Activated CD4-positive, alpha-beta T cell treated with anti-CD3 and anti-CD28 coated beads for 48 hours (primary cell): ENCODE results near the gene NLGN4Y.
A peak's percentile ranks its signal among the peaks of the same experiment; 100 is the strongest.

ENCODE experiments used
- DNase-seq: peaks from one replicate; pipeline ENCODE4 v3.0.0-alpha.2; 2020

Gene NLGN4Y

DNA sequence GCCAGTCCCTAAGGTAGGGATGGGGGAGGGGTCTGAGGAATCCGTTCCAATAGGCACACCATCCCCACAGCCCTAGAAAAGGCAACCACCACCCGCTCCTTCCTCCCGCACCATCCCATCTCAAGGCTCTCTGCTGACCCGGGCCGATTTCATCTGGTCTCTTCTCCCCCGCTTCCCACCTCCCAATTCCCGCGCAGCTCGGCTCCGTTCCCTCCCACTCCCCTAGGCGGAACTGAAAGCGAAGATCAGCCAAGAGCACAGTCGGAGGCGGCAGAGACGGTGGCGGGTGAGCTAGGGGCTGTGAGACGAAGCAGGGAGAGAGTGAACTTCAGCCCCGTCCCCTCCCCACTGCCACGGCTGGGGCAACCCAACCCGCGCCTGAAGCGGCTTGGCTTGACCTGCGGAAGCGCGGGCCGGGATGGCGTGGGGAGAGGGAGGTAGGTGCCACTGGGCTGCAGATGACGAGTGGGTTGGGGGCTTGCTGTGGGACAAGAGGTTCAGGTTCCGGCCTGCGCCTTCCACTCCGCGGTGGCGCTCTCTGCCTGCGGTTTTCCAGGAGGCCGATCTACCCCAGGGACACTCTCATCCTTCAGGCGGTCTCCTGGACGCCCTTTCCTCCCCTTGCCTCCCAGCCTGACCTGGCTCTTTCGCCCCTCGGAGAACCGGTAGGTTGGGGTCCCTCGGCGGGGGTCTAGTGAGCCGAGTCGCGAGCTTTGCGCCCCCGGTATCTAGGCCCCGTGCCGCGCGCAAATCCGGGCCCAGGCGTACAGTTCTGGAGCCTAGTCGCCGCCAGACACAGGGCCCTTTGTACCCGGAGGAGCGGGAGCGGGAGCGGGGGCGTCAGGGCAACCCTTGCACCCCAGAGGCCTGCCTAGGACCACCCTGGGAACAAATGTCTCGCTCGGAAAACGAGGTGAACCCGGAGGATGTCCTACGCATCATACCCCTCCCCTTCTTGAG, at the start of gene NLGN4Y:
Gene NLGN4Y (plus strand): TSS at position 258 of the 960 bp plus-strand sequence. CDS start 97,591 bp downstream, outside the sequence.
- DNase-seq: peak; percentile 12

DNA sequence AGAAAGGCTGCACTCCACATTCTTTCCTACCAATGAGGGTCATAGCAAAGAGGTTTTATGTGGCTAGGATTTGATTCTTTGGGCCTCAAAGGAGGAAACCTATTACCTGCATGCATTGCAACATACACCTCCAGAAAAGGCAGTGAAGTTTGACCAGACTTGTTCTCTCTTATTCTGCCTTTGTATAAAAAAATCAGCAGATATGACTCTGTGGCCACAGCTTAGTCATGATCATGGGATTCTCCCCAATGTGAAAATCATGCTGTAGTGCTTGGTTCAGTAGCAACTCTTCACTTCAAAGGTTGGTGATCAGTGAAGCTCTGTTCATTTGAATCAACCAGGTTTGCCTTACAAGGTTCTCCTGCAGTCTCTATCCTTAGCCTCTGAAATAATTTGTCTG, 38.4 kb upstream of the NLGN4Y start:
- DNase-seq: no peak

DNA sequence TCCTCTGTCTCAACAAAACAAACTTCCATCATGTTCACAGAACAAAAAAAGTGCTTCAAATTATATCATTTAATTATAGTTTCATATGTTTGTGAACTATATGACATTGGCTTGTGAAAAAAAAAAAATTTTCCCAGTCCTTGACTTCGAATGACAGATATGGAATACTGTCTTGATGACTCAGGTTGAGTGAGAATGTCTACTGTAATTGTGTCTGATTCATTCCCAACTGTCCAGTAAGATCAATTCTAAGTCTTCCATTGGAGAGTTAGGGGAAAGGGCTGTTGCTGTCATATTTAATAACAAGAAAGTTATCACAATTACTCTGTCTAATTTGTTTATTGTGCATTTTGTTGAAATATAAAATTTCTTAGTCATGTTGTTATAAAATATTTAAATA, 34.1 kb upstream of the NLGN4Y start:
- DNase-seq: no peak

DNA sequence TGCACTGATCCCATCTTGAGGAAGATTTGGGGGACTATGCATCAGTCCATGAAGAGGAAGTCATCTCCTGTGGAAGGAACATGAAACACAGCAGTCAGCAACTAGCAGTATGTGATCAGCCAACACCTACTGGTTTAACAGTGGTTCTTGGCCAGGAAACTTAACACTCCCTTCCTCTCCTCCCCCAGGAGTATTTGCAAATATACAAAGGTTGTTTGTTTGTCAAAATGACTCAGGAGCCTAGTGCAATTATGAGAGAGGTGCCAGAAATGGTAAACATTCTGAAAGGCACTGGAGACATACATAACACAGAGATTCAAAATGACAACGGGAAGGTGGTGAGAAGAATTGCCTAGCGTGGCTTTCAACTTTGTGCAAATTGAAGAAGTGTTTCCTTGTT, 26.3 kb upstream of the NLGN4Y start:
- no peak for DNase-seq

DNA sequence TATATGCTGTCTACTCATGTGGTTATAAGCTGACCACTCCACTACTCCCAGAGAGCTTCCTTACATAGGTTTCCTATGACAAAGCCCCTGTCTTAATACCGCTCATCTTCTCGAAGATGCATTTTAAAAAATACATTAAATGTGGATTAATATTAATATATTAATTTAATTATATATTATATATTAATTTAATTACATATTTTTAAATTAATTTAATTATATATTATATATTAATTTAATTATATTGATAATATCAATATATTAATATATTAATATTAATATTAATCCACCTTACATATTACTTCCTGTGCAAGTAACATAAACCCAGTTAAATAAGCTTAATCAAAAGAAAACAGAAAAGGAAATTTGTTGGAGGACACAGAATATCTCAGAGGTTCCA, 19.7 kb upstream of the NLGN4Y start:
- no peak for DNase-seq

DNA sequence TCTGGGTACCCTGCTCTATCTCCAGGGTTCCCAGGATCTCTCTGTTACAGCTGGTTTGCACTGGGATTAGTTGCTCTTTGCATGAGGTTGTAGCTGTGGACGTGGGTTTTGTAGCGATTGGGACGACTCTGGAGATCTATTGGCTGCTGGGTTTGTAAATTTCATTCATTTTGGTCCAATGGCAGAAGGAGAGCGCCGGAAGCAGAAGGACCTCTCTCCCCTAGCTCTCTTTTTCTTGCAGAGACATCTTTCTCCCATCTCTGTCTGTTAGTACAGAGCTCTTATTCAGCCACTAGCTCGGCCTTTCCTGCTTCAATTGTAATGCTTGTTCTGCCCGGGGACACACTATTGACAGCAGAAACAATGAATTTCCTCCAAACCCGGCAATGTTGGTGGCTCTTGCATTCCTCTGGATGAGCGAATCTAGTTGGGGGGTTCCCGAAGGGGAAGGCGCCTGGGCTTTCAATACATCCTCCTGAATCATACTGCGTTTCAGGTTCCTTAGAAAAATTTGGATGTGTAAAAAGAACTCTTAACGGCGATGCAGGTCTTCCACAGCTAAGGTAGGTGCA, 1.9 kb upstream of the NLGN4Y start:
- DNase-seq: no peak

DNA sequence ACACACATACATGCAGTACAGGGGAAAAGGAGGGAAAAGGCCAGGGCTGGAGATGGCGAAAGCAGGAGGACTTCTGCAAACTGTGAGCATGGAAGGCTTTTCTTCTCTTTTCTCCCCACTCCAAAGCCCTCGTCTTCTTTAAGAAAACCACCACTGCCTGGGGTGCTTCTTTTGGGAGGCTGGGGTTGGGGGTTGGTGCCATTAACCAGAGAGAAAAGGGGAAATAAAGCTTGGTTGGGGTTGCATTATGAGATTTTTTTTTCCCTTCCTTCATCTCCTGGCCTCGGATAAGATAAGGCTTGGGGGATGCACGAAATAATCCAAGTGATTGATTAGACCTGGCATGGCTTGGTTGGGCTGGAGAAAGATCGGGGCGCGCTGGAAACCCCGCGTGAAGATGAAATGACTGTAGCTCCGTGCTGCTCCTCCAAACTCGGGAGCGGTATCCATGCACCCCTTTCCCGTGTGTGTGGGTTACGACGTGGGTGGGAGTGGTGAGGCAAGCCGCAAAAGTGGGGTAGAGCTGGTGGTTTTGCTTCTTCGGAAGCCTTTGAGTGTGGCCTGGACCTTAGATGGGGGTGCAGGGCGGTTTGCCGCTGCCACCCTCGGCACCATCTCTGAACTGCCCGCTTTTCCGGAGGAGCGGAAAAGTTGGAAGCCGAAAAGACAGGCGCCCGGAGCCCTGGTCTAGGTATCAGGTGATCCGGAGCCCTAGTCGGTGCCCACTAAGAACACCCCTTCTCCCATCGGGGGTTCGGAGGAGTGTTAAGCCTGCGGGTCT, 648 bp upstream of the NLGN4Y start:
- DNase-seq: peak; percentile 4

DNA sequence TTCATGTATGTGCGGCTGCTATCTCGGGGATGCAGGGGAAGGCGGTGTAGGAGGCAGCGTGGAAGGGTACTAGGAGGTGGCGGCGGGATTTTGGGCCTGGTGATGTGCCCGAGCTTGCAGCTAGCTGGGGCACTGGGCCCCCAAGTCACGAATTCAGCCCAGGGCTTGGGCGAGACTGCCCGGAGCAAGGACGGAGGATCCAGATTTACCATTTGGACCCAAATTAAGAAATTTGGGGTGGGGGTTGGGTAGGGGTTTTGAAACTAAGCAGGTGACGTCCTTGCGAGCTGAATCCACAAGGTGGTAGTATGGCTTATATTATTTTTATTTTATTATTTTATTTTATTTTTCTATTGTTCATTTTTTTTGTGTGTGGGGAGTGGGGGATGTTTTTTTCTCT, 986 bp downstream of the NLGN4Y start:
- DNase-seq: no peak

DNA sequence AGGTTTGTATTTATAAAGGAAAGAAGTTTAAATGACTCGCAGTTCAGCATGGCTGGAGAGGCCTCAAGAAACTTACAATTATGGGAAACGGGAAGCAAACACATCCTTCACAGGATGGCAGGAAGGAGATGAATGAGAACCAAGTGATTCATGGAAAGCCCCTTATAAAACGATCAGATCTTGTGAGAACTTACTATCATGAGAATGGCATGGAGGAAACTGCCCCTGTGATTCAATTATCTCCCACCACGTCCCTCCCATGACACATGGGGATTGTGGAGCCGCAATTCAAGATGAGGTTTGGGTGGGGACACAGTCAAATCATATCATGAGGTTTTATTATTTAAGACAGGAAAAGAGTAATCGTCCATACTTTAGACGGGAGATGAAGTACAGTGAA, 4.0 kb downstream of the NLGN4Y start:
- no peak for DNase-seq

DNA sequence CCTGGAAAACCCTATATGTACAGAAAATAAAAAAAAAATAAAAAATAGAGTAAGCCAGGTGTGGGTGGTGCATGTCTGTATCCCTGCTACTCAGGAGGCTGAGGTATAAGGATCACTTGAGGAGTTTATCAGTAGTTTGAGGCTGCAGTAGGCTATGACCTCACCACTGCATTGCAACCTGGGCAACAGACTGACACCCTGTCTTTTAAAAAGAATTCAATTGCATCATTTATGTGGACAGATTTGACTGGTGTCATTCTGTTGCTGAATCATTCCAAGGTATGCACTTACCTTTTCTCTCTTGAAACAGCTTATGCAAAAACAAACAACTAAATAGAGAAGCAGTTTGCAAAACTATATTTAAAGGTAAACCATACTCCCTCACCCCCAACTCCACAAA, 12.4 kb downstream of the NLGN4Y start:
- DNase-seq: no peak

DNA sequence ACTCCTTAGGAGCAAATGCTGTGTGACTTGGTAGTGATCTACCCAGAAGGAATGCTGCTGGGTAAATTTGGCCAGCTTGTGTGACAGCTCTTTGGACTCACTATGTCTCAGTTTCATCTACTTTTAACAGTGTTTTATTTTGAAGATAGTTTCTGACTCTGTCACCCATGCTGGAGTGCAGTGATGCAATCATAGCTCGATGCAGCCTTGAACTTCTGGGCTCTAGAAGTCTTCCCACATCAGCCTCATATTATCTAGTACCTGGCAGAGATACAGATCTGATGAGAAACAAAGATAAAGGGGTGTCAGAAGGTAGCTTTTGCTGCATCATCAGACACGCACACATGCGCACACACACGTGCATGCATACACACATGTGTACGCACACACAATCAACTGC, 19.2 kb downstream of the NLGN4Y start:
- no peak for DNase-seq

DNA sequence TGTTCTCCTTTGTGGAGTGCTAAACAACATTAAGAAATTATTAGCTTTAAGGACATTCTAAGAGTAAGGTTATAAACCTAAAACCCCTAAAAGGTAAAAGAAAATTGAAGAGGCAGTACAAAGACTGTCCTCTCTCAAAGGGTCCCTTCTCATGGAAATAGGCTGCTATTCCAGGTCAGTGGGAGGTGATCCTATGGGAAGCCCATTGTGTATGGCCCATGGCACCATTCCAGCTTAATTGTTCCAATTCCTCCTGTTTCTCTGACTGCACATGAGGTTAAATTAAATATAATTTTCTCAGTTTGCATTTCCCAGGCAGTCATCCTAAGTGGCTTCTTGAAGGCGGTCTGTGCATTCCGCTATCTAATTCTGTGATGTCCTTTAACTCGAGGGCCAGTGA, 57.0 kb downstream of the NLGN4Y start:
- no peak for DNase-seq

DNA sequence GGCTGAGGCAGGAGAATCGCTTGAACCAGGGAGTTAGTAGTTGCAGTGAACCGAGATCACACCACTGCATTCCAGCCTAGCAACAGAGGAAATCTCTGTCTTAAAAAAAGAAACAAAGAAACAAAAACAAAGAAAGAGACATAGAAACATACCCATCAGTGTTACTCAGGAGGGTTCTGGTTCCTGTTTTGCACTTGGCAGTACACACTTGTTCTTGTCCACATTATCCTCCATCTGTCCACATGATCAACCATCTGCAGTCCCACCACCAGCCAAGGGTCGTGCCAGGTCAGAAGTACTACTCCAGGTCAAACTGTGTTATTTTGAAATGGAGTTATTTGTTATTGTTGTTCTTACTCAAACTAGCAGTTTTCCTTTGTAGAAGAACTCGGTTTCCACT, 62.4 kb downstream of the NLGN4Y start:
- no peak for DNase-seq

DNA sequence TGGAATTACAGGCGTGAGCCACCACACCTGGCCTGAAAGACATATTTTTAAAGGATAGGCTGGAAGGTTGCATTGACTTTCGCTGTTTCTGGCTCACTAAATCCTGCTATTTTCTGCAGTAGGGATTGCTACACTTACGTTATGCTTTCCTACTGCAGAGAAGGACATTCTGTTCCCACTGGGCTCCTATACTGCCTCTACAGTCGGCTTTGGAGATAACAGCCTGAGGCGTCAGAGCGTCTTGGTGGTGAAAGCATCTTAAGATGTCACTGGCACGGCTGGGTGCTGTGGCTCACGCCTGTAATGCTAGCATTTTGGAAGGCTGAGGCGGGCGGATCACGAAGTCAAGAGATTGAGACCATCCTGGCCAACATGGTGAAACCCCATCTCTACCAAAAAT, 77.0 kb downstream of the NLGN4Y start:
- DNase-seq: no peak

DNA sequence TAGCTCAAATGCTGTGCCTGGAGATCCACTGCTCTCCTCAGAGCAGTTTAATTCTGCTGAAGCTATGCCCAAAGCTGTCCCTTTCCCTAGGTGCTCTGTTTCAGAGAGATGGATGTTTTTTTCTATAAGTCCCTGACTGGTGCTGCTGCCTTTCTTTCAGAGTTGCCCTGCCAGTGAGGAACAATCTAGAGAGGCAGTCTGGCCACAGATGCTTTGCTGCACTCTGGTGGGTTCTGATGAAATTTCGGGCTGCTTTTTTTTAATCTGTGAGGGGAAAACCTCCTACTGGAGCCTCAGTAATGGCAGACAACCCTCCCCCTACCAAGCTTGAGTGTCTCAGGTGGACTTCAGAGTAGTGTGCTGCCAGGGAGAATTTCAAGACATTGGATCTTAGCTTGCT, 93.3 kb downstream of the NLGN4Y start:
- DNase-seq: no peak

DNA sequence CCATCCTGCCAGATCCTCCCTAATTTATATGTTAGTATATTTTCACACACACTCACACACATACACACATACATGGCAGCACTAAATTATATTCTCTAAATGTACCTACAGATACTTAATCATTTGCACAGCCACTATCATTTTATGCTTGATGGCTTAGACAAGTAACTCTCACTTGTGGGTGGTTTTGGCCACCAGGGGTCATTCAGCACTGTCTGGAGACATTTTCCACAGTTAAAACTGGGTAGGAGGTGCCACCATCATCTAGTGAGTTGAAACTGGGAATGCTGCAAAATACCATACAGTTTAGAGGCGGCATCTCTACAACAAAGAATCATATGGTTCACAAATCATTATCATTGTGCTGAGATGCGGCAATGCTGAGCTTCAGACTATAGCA, 94.2 kb downstream of the NLGN4Y start:
- DNase-seq: no peak

DNA sequence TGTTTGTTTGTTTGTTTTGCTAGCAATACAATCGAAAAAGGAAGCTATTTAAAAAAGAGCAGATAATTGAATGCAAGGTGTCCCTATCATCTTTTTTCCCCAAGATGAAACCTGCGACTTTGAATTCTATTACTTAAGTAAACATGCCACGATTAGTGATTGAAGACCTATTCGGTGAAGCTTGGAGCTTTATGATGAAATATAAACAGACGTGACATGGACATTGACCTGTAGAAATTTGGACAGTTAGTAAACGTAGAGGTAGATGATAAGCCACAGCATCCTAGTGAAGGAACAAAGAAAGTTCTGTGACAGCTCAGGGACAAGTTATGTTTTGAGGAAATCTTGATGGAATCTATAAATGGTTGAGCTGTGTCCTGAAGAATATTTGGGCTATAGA, 103.9 kb downstream of the NLGN4Y start:
- DNase-seq: no peak

DNA sequence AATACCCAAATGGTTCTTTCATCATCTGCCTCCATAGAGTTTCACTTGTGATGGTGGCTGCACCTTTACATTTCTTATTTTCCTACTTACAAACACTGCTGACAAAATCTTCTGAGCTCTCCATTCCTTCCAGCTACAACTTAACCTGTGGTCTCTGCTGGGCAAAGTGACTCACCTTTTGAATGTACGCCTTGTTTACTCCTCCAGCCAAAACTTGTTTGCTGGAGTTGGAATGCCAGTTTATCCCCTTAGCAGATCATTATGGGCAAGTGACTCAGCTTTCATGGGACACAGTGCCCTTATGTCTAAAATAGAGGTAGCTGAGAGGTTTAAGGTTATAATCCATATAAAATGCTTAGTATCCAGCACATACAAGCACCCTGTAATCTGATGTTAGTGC, 107.3 kb downstream of the NLGN4Y start:
- no peak for DNase-seq

DNA sequence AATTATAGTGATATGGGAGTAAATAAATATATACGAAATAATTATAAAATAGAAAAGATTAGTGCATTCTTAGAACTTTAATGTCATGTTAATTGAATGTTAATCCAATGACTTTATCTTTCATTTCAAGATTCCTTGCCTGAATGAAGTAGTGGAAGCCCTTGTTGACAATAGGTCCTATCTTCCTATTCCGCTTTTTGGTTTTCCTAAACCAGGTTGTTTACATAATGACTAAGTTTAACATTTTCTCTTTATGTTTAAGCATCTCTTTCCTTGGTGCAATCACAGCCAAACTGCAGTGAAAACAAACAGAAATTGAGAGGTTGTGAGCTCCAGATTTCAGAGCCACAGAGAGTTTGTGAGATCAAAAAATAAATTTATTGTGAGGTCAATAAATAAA, 109.4 kb downstream of the NLGN4Y start:
- no peak for DNase-seq

DNA sequence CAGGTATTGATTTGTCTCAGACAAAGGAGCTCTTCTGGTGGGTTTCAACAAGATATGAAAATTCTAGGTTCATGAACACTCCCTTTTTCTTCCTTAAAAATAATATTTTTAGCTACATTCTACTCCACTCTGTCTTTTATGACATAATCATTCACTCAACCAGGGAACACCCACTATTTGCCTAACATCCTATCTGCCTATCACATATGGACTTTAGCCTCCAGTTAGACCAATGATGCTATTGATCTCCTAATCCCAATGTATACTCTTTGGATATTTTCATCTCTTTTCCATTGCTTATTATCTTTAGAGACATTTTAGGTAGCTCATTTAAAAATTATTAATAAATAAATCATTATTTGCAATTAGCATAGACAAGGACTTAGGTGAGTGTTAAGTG, 110.6 kb downstream of the NLGN4Y start:
- no peak for DNase-seq

DNA sequence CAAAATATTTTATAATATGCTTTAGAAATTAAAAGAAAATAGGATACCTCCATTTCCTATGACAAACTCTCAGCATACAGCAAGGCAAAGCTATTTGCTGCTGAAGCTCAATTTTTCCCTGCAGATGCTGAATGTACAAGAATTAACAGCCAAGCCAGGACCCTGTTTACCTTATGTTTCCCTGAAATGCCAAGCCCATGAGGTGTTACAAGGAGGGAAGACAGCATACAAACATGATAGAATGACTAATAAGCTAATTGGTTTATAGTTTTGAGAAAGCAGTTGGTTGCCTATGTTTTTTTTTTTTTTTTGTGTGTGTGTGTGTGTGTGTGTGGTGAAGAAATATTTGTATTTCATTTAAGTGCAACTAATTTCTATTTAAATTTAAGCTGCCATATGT, 113.2 kb downstream of the NLGN4Y start:
- no peak for DNase-seq

DNA sequence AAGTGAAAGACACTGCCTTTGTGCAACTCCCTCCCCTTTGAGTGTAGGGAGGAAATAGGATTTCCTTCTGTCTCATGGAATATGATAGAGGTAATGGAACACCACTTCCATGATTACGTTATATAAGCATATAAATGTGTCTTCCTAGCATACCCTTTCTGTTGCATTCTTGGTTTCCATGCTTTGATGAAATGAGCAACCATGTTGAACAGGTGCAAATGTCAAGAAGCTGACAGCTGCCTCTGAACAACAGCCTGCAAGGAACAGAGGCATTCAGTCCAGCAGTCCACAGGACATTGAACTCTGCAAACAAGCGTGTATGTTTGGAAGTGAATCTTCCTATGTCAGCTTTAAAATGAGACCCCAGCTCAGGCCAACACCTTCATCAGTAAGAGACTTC, 117.5 kb downstream of the NLGN4Y start:
- DNase-seq: no peak

DNA sequence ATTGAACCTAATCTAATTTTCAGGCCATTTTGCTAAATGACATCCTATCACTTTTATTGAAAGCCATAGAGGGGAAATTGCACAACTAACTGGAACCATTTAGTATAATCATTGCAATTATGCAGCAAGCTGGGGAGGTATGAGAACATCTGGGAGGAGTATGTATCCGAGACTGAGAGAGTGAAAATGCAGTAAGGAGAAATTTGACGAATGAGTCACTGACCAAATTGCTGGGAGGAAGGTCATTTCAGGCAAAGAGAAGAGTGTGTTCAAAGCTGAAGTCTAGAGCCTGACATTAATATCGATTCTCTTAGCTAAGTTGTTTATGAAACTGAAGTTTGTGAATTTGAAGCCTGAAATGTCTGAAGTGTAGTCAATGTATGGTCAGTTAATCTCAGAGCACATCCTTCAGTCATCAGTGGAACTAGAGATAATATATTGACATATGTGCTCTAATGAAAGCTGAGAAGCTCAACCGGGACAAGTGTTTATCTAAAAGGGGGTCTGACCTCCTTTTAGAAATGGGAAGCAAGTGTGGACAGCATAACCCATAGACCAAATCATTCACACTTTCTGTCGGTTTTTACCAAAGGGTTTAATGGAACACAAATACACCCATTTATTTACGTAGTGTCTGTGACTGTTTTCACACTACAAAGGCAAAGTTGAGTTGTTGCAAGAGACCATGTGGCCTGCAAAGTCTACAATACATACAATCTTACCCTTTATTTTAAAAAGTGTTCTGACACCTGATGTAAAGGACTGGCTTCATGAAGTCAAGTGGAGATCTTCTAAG, 120.0 kb downstream of the NLGN4Y start:
- no peak for DNase-seq
